NCI-H2227 (cell line): ENCODE results near the gene MYO5C.
A peak's percentile ranks its signal among the peaks of the same experiment; 100 is the strongest.
"Not testable (repeated sequence)": the region's sequence is repeated elsewhere in the genome, so short reads cannot be mapped to it uniquely, and the experiment has no call there.

ENCODE experiments used
- DNase-seq: peaks from one replicate; lab custom pipeline; 2025; ENCODE audit not compliant: unreplicated experiment; lab: John Stamatoyannopoulos, UW

Gene MYO5C

GRCh38 chr15:52179278-52180195 lies 116.1 kb downstream of the MYO5C start:
- peak; percentile 88 for DNase-seq

DNA sequence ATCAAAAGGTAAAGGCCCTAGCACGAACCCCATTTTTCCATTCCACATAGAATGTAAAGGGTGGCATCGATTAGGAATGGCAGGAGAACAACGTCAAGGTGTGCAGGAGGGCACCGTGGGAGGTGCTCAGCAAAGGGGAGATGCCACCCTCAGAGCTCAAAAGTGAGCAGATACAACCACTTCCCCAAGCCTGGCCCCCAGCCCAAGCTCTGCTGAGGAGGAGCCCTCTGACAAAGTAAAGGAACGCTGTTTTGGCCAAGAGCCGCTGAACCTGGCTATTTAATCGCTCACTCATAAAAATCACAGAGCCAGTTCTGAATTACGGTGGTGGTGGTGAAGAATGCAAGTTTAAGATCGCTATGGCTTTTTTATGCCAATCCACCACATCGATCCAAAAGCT lies 116.8 kb downstream of the MYO5C start:
- no peak for DNase-seq

DNA sequence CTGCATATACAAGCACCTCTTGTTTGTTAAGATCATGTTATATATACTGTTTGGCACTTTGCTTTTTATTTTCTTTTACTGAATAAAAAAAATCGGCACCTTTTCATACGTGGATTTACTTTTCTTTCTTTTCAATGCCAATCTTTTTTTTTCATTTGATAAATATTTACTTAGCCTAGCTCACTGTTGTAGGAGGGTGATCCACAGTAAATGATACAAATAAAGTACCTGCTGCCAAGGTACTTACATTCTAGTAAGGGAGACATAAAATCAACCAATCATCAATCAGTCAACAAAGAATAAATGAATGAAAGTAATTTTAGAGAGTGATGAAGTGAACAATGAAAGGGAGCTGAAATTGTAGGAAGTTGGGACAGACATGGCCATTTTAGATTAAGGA lies 122.7 kb downstream of the MYO5C start:
- no peak for DNase-seq

- DNase-seq = no peak
Measured at GRCh38 chr15:52171807-52172206, 123.8 kb downstream of the MYO5C start.

DNA sequence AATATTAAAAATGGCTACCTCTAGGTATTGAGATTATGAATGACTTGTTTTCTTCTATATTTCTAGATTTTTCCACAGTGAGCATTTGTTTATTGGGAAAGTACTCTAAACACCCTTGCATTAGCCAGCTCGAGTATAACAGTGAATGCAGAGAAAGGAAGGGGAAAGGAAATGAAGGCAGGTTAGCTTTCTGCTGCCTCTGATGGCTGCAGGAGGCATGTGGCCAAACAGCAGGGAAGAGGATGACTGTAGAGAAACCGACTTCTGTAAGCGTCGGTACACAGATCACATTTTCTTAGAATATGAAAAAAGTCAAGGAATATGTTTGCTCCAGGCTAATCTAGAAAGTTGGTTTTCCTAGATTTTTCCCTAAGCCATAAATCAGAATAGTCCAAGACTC lies 124.2 kb downstream of the MYO5C start:
- peak; percentile 2 for DNase-seq

DNA sequence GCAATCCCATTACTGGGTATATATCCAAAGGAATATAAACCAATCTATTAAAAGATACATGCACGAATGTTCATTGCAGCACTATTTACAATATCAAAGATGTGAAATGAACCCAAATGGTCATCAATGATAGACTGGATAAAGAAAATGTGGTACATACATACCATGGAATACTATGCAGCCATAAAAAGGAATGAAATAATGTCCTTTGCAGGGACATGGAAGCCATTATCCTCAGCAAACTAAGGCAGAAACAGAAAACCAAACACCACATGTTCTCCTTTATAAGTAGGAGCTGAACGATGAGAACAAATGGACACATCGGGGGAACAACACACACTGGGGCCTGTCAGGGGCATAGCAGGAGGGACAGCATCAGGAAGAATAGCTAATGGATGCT lies 125.4 kb downstream of the MYO5C start:
- DNase-seq = not testable (repeated sequence)

- DNase-seq = not testable (repeated sequence)
Measured at GRCh38 chr15:52165494-52166131, 130.0 kb downstream of the MYO5C start.

DNA sequence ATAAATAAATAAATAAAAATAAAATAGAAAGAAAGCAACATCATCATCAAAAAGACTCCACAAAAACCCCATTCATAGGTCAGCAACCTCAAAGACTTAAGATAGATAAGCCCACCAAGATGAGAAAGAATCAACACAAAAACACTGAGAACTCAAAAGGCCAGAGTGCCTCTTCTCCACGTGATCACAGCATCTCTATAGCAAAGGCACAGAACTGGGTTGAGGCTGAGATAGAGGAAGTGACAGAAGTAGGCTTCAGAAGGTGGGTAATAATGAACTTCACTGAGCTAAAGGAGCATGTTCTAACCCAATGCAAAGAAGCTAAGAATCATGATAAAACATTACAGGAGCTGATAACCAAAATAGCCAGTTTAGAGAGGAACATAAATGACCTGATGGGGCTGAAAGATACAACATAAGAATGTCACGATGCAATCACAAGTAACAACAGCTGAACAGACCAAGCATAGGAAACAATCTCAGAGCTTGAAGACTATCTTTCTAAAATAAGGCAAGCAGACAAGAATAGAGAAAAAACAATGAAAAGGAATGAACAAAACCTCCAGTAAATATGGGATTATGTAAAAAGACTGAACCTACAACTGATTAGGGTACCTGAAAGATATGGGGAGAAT lies 130.9 kb downstream of the MYO5C start:
- no peak for DNase-seq

DNA sequence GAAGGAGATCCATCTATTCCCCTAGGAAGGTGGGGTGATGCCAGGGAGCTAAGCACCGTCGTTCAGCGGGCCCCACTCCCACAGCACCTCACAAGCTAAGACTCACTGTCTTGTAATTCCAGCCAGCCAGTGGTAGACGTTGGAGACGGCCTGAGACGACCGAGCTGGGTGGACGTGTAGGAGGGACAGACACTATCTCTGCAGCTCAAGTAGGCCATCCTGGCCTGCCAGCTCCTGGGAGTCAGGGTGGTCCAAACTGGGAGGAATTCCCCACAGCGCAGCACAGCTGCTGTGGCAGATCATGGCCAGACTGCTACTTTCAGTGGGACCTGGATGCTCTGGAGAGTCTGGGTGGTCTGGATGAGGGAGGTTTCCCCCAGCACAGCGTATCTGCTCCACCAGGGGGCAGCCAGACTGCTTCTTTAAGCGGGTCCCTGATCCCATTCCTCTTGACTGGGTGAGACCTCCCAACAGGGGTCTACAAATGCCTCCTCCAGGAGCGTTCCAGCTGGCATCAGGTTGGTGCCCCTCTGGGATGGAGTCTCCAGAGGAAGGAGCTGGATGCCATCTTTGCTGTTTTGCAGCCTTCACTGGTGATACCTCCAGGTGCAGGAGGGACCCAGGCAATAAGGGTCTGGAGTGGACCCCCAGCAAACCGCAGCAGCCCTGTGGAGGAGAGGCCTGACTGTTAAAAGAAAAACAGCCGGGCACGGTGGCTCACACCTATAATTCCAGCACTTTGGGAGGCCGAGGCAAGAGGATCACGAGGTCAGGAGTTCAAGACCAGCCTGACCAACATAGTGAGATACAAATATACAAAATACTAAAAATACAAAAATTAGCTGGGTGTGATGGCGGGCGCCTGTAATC lies 132.0 kb downstream of the MYO5C start:
- no peak for DNase-seq

DNA sequence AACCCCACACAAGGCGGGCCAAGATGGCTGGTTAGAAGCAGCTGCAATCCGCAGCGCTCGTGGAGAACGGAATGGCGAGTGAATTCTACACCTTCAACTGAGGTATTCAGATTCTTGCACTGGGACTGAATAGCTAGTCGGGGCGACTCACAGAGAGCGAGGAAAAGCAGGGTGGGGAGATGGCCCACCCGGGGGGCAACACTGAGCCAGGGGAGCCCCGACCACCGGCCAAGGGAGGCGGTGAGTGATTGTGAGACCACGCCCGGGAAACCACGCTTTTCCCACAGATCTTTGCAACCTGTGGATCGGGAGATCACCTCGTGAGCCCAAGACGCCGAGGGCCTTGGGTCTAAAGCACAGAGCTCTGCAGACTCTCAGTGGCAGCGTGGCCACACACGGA lies 132.7 kb downstream of the MYO5C start:
- no peak for DNase-seq

DNA sequence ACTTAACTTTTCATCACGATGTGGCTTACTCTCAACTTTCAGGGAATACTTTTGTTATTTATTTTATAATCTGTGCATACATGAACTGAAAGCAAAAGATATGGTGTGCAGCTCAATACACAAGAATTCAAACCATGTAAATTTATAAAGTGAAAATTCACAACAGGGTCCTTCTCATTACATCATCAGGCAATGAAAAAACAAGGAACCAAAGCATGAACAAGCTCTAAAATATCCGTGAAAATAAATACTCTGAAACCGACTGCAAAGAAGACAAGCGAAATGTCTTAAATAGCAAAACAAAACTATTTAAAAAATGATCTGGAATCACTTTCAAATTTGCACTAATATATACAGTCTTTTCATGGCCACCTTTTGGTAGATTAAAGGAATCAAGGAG lies 133.3 kb downstream of the MYO5C start:
- no peak for DNase-seq

DNA sequence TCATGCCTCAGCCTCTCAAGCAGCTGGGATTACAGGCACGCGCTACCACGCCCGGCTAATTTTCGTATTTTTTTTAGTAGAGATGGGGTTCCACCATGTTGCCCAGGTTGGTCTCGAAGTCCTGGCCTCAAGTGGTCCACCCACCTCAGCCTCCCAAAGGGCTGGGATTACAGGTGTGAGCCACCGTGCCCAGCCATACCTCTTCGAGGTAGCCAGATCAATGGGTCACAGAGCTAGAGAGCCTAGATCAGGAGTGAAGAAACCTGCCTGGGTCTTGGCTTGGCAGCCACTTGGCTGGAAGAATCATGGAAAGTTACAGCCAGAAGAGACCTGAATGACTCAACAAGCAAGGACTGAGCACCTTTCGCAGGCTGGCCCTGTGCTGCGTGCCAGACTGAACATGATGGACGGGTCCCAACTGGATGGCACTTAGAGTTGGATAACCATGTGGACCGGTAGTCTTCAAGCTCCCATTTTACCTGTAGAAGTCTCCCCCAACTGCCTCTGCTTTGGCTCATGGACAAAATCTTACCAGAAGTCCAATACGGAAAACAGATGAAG lies 134.1 kb downstream of the MYO5C start:
- DNase-seq = no peak

DNA sequence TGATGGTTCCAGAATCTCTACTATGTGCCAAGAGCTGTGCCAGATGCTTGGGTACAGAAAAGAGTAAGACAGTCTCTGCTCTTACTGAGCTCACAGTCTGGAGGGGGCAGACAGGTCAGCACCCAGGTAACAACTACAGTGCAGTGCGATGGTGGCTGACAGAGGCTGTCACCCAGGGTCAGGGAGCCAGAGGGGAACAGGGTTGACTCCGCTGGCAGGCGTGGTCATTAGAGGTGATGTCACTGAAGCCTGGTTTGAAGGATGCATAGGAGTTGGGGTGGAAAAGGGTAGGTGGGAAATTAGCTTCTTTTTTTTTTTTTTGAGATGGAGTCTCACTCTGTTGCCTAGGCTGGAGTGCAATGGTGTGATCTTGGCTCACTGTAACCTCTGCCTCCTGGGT lies 136.0 kb downstream of the MYO5C start:
- no peak for DNase-seq

GRCh38 chr15:52158084-52158765 lies 137.4 kb downstream of the MYO5C start:
- DNase-seq = no peak

GRCh38 chr15:52155878-52156277 lies 139.7 kb downstream of the MYO5C start:
- DNase-seq = no peak

DNA sequence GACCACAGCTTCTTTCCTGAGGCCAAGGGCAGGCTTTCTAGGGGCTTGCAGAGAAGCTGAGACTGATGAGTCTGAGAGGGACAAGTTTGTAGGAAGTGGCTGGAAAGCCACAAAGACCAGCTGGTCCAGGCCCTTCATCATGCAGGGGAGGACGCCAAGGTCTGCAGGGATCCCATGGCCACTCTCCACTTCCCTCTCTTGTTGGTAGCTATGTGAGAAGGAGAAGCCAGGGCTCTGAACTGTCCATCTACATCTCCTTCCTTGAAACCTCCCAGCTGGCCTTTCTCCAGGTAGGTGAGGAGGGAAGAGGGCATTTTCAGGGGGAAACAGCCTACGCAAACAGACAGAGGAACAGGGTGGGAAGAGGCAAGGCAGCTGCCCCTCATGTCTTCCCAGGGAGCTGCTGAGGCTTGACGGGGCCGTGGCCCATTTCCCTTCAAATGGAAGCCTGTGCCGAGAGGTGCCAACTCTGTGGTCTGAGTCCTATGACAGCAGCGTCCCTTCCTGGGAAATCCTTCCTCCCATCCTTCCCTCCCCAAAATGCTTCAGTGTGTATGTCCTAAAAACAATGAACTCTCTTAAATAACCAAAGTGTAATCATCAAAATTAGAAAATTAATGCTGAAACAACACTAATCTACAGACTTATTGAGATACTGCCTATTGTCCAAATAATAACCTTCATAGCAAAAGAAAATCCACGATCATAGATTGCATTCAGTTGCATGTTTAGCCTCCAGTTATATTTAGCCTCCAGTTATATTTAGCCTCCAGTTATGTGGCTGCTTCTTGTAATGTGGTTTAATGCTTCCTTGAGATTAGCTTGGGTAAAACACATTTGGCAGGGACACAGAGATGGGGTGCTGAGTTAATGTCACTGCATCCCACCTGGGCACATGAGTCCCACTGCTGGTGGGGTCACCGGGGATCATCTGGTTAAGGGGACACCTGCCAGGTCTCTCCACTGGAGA lies 140.4 kb downstream of the MYO5C start:
- no peak for DNase-seq

DNA sequence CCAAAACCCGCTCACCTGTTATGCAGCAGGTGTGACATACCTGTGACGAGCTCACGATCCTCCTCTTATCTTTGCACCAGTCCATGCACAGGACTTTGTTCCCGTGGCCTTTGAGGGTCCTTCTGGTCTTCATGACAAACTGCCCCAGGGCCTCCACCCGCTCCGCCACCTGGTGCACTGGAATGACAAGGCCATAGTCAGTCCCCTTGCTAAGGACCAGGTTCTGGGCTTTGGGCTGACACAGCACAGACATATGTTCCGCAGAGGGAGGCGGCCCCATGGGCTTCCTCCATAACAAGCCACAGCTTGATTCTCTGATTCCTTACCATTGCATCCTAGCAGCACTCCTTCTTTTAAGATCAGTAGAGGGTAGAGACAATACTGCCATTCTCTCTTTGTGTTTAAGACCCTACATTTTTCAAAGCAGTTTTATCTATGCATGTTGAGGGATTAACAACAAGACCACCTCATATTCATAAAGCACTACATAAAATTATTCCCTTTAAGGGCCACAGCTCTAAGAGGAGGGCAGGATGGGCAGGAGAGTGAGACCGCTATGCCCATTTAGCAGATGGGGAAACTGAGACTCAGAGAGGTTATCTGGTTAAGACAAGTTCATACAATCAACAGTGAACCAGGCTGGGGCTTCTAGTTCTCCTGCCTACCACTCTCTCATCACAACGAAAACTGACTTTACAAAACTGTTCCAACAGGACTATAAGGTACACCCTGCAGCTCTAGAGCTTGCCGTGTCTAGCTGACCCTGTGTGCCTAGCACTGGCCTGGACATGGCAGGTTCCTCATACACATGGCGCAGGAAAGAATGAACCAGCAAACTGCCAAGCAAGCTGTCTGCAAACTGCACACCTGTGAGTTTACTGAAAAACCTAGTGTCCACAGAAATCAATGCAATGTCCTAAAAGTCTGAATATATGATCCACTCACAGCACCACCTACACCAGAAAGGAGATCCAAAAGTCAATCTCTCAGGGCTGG lies 141.4 kb downstream of the MYO5C start:
- no peak for DNase-seq

GRCh38 chr15:52151353-52151752 lies 144.3 kb downstream of the MYO5C start:
- DNase-seq = no peak
